GM21723 (cell line): ENCODE results near the gene SPRED1.
A peak's percentile ranks its signal among the peaks of the same experiment; 100 is the strongest.

Experiments used
- ATAC-seq: cut with Tn5 transposase; IDR thresholded peaks from one replicate; pipeline ENCODE4 v1.9.1; 2021; ENCODE audit warnings: mild to moderate bottlenecking, moderate library complexity; ENCODE audit not compliant: unreplicated experiment

The SPRED1 gene

DNA sequence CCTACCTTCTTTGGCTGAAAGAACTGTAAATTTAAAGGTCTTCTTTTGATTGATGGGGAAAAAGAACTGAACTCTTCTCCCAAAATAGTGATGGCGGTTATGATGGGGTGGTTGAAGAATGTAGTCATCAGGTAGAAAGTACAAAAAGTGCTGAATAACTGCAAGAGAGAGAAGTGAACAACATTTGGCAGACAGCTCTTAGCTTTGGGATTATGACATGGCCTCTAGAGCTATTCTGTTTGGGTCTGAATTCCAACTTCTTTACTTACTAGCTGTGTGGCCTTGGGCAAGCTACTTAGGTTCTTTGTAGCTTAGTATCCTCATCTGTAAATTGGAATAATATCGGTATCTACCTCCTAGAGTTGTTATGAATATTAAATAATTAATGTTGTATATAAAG is 91.7 kb downstream of the SPRED1 start:
- no peak for ATAC-seq

DNA sequence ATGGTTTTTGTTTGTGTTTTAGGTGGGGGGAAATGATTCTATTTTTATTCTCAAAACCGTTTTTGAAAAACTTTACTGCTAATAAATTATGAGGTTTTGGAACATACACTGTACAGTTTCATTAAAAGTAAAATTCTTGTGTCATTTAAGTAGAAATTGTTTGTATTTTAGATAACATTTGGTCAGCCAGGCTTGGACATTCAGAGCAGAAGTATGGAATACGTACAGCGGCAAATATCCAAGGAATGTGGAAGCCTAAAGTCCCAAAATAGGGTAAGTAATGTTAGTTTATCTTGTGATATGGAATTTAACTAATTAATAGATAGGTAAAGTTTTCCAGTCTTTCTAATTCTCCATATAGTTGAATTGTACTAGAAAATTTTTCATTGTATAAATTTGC is 96.6 kb downstream of the SPRED1 start:
- no peak for ATAC-seq

DNA sequence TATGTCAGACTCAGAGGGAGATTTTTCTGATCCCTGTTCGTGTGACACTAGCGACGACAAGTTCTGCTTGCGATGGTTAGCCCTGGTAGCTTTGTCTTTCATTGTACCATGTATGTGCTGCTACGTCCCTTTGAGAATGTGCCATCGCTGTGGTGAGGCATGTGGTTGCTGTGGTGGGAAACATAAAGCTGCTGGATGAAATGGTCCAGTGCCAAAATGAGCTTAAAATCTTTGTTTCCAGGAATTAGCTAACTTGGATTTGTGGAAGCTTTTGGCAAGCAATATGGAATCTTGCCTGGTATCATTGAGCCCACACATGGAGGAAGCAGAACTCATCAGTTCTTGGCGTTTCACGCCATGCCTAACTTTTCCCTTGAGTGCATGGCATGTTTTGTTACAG is 98.8 kb downstream of the SPRED1 start:
- ATAC-seq: no peak

DNA sequence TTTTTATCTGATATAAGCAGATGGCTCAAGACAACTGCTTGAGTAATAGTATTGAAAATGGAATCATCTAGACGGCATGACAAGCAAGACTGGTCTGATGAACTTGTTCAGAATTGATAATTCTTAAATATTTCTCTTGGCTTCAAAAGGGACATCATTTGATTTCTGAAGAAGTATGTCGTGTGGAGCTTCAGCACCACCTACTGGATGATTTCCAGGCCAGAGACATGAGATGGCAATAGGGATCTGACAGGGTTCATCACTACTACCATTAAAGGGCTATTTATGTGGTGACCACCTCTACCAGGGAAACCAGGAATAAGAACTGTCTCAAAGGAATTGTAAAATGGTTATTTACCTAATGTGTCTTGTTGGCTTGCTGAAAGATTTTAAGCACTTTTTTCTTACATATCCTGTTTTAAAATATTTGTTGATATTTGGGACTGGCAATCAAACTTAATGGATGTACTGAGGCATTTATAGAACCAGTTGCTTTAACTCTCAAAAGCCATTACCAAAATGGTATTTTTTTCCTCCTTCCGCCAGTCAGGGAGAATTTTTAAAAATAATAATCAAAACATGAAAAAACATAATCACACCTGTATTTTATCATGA is 101.8 kb downstream of the SPRED1 start:
- ATAC-seq: no peak

DNA sequence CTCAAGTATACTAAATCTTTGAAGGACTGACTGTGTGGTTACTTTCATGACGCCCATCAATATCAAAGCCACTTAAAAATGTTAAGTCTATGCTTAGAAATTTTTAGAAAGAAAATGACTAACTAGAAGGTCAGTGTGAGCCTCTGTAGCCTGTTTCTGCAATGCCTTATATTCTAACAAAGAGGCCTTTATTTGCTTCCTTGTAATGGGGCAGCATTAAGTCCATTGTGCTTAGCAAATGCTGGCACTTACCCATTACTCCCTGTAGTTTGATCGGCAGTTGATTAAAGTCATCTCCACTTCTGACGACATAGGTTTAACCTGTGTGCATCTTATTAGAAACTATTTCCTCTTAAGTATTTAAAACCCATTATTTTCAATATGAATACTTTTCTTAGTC is 109.7 kb downstream of the SPRED1 start:
- ATAC-seq: no peak

DNA sequence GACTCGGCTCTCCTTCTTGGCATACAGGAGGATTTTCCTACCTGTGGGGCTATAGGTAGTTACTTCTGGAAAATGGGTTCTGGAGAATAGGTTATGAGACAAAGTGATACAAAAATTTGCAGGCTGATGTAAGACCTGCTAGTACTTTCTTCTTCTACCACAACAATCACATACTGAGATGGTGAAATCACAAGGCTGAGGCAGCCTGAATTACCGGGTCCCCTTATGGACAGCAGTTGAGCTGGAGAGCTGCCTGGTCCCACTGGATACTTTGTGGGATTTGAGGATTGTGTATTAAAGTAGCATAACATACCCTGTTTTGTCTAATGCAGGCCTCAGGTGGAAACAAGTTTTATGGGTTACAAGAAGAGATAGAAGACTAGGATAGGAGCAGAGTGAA is 114.8 kb downstream of the SPRED1 start:
- ATAC-seq: no peak

DNA sequence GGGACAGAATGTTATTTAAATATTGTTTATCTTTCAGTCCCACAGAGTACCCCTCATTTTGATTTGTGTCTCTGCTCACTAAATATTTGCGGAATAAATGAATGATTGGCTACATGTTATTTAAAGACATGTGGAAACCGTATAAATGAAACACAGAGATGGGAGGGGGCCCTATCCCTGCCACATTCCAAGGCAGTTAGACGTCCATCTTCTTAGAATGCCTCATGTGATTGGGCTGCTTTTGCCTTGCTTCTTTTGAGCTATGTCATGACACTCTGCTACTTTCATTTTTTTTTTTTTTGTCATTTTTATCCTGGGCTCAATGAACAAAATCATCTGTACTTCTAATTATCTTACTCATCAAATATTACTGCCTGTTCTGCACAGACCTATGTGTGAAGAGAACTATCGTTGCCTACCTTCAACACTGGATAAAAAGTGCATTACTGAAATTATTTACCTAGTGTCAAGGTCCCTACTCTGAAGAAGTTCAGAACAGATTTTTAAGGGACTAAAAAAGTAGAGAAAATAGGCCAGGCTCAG is 117.4 kb downstream of the SPRED1 start:
- no peak for ATAC-seq

DNA sequence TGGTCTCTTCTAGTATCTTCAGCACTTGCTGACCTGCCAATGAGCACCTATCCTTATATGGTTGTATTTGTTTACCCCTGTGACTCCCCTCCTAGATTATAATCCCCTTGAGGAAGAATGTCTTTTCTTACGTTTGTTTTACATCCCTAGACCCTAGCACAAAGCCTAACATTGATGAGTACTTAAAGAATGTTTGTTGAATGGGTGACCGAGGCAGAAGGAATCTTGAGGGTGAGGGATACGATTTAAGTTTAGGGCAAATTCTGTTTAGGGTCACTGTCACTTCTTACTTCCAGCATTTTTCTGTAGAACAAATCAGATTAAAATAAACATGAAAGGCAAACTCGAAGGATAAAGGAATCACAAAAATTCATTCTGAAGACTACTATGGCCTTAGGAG is 120.4 kb downstream of the SPRED1 start:
- no peak for ATAC-seq

DNA sequence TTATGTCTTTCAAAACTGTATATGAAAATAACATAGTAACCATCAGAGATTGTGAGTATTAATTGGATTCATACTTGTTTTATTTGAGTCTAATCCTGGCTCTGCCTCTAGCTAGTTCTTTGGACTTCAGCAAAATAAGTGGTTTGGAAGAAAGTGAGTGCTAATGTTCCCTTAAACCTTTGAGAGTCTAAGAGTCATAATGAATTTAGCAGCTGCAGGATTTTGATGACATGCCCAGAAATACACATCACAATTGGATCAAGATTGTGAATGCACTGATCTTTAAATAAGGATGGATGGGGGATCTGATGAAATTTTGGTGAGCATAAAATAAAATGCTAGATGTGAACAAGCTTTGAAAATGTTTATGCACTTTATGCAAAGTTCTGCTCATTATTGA is 121.4 kb downstream of the SPRED1 start:
- no peak for ATAC-seq

DNA sequence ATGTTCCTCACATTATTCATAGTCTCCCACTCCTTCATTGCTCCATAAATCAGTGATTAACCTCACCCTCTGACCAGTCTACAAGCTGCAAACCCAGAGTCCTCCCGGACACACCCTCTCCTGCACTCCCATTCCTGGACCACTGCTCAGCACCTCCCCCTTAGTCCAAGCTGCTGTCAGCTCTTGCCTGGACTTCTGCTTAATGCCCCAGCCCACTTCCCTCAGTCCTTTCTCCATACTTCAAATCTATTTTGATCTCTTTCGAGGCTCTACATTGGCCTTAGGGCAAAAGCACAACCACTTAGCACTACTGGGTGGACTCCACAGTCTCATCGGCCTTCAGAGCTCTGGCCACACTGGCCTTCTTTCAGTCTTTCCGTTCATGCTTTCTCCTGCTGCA is 121.9 kb downstream of the SPRED1 start:
- no peak for ATAC-seq

DNA sequence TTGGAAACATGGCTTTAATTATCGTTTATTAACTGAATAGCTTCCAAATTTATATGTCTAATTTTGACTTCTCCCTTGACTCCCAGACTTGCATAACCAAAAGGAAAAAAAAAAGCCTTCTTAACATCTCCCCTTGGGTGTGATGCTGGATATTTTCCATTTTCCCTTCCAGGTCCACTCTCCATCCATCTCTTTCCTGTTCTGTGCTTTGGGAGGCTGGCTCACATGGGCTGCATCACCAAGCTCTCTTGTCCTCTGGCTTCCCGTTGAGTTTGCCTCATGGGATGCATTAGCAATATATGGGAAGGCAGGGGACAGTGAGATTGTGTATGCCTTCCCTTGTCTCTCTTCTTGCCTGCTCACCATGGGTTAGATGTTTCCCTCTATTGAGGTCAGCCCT is 123.4 kb downstream of the SPRED1 start:
- ATAC-seq: no peak

DNA sequence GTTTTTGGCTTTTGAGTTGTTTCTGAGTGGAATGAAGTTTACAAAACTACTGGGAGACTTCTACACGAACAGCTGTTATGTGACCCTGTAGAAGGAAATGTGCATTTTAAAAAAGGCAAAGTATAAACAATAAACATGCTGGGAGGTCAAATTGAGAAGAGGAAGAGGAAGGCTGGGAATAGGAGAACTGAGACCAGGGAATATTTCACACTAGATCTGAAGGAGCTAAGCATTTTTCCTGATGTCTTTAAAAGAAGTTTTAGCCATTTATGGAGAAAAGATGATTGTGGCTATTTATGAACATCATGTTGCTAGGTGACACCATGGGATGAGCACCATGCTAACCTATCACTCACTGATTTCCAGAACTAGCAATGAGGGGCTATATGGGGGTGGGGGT is 125.0 kb downstream of the SPRED1 start:
- ATAC-seq: no peak

DNA sequence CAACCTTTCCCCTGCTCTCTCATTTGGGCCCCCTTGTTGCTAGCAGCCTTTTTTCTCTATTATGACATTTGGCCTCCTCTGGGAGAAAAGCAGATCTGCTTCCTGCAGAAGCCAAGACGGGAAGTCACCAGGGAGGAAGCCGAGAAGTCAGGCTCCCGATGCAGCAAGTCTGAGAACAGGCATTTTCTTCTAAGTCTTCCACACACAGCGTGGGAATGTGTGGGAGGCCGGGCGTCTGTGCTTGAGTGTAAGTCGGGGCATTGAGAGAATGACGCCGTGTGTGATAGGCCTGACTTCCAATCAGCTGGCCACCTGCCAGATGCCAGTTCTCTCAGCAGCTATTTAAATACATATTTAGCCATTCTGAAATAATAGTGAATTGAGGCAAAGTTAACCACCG is 125.5 kb downstream of the SPRED1 start:
- no peak for ATAC-seq

DNA sequence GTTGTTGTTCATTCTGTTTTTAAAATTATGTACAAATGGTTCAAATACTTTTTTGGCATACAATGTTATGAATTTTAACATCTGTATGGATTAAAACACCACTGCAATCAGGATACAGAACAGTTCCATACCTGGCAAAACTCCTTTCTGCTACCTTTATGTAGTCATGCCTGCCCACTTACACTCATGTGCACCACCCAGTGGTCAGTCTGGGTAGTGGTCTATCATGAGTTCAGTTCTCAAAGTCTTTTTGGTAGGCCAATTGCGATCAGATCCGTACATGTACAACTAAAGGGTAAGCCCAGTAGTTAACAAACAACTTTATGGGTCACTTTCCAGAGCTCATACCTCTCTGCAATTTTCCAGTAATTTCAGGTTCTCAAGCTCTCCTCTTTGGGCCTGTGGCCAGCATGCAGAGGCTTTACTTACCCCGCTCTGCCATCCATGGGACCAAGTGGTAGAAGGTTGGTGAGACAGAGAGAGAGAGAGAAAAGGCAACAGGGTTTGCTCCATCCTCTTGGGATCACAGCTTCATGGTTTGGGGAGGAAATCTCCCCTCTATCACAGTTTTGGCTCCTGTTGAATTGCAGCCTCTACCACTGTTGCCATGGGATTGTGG is 137.4 kb downstream of the SPRED1 start:
- ATAC-seq: peak; percentile 66

DNA sequence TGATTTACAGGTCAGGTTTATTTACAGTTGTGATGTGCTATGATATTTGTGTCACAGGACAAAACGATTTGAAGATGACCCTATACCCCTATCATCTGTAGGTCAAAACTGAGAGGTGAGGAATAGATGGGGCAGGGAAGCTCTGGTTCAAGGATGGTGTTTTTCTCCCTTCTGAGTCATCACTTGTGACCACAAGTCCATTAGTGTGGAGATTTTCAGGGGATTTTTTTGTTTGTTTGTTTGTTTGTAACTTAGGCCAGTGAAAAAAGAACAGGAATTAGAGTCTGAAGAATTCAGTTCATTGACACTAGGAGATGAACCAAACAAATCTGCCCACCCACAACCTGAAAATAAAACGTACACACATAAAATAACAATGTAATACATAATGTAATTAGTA is 138.6 kb downstream of the SPRED1 start:
- ATAC-seq: no peak

DNA sequence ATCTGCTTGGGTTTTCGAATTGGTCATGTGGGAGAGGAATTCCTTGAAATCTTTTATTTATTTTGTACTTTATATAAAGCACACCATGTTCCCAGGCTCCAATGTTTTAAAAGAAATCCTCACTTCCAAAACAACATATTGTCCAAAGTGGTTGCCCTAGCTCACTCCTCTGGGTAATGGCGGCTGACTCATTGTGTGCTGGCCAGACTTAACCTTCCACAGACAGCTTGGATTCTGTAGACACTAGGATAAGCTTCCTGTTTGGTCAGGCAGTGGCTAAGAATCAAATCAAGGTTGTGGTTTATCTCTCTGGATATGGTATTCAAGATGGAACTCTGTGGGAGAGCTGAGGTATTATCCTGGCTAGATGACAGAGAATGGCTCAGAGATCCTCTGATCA is 145.5 kb downstream of the SPRED1 start:
- no peak for ATAC-seq

DNA sequence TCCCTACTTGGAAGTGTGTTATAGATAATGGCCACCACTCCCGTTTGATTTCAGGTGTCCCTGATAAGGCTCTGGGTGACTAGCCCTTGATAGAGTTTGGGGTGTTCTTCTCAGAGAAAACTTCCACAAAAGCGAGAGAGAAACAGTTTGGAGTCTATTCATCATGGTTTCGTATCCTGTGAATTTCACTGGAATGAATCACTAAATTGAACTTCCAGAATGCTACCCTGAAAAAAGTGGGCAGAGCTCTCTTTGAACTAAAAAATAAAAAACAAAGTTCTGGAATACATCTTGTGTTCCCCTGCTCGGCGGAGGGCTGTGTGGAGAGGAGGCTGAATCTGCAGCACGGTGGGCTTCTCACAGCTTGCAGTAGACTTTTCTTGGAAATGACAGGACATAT is 148.5 kb downstream of the SPRED1 start:
- no peak for ATAC-seq

DNA sequence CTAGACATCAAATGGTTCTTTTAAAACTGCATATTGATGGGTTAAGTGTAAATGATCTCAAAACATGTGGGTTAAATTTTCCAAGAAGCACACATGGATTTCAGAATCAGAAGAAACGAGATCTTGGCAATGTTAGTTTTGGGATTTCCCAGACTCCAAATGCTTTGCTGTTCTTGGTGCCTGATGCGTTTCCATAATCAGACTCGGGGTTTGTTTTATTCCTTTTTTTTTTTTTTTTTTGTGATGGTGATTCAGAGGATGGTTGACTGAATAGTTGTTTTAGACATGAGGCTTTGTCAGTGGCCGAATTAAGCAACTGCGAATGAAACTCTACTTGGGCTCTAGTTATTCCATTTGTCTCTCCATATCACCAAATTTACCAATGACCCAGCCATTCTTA is 149.1 kb downstream of the SPRED1 start:
- no peak for ATAC-seq

DNA sequence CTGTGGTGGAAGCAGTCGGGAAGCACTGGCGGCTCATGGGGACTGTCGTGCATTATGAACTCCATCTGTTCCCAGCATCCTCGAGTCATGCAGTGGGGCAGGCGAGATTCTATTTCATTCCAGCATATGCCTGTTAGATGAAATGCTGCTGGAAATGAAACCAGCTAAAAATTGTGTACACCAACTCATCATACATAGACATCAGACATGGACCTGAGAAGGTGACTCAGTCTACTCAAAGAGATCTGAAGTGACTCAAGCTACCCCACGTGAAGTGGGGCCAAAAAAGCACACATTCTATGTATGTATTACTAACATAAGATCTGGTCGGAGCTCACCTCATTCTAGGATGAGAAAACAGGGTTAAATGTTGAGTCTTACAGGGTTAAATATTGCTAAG is 153.8 kb downstream of the SPRED1 start:
- no peak for ATAC-seq
